Stimulated activated naive CD8-positive, alpha-beta T cell treated with anti-CD3 and anti-CD28 coated beads, Interleukin-15, Interleukin-2, amounts not matched to agents 100 U/mL and 50 U/mL, for 24 hours (primary cell): Measurements from ENCODE around the gene GLB1L.

Source experiments
- ATAC-seq: fragments of 150-1000 bp; cut with Tn5 transposase; one replicate; pipeline ENCODE4 v1.10.0; 2021
- DNase-seq: peaks from one replicate; pipeline ENCODE4 v3.0.0; 2021

GLB1L gene

GRCh38 chr2:219223831-219224610 lies 21.2 kb downstream of the GLB1L start:
- DNase-seq = no peak
- no peak for ATAC-seq

GRCh38 chr2:219221957-219222518 lies 23.2 kb downstream of the GLB1L start:
- no peak for ATAC-seq
- no peak for DNase-seq

DNA sequence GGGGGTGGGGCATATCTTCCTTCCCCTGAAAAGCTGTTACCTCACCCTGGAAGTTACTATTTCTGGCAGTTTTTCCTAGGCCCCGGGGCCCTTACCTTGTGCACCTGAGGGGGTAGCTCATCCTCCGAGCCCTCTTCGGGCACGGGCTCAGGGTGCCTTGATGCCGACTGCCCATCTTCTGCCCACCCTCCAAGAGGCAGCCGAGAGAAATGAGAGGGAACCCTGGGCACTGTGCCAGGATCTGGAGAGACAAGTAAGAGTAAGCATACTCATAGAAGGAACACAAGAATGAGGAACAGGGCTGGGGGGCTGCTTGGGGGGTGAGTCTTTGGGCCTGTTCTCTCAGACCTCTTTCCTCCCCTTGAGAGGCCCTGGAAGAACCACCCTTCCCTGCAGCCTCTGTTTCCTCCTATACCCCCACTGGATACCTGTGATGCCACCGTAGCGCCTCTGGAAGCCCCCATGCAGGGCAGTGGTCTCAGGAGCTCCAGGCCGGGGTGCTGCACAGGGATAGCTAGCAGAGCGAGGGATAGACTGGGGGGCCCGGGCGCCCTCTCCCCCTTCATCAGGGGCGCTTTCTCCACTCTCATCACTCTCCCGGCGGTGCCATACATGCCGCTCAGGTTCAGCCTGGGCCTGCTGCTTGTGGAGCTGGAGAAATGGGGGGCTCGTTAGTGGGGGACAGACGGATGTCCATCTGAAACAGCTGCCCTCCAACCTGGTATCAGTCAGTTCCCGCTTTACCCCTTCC lies 24.4 kb downstream of the GLB1L start:
- DNase-seq (no peak), ATAC-seq (no peak)

DNA sequence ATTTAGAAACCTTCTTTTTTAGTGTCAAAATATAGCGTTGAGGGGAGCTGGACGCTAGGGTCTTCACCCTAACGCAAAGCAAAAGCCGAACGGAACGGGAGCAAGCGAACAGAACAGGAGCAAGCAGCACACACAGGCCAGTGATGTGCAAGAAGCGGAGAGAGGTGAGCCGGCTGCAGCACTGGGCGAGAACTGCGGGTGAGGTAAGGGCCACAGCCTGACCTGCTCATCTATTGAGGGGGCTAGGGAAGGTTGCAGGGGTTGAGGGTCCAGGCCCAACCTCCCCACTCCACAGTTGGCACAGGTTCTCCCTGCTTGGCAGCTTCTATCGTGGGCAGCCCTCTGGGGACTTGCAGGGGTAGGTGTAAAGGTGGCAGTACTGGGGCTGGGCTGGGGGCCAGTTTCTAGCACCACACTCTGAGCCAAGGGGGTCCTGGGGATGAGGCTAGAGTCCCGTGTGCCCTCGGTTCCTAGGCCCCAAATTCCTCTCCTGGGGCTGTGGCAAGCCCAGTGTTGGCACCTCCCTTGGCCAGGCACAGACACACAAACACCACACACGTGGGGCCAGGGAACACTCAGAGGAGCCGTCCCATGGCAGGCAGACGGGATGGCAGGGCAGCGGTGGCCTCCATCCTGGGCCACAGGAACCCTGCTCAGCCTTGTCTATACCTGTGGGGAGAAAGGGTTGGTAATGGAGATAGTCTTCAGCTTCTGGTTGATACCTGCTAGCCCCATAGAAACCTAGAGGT lies 25.3 kb downstream of the GLB1L start:
- DNase-seq (no peak), ATAC-seq (no peak)

DNA sequence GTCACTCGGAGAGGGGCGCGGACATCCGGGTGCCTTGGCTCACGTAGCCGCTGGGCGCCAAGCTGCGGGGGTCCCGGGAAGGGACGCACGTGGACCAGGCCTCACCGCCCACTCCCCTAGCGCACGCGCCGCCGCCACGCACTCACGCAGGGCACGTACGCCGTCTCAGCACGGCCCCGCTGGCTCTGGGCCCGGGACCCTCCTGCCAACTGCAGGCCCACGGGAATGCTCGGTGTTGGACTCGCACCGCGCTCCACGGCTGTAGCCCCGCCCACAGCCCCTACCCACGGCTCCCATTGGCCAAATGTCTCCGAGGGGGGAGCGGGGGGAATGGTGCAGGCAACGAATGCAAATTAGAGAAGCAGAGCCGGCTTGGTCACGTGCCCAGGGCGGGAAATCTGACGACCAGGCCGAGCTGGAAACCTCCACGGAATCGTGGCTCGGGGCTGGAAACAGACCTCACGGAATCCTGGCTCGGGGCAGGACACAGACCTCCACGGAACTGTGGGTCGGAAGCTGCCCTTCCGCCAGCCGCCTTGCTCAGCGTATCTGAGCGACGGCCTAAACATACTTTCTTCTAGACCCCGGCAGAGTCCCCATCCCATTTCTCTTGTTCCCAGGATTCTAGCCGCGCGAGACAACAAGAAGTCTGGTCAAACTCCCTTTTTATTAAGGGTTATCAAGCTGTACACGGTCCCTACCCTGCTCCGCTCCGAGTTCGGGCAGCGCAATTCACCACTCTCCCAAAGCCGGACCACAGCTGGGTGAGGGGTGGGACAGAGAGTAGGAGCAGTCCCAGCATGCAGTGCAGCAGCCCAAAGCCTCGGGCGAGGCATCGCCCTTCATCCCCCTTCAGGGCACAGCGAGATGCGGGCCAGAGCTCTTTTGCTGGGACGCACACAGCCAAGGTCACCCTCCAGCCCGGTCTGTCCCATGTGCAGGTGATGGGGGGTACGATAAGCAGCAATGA lies 26.2 kb downstream of the GLB1L start, which contains the start of gene ABCB6:
Gene ABCB6 (minus strand): TSS at position 227 of the 970 bp plus-strand sequence. CDS start 285 bp downstream, outside the sequence.
- peak; percentile 90 for DNase-seq
- peak; percentile 79 for ATAC-seq

- peak; percentile 49 for DNase-seq
- ATAC-seq = peak; percentile 28
Measured at GRCh38 chr2:219218217-219218731, 27.0 kb downstream of the GLB1L start.

DNA sequence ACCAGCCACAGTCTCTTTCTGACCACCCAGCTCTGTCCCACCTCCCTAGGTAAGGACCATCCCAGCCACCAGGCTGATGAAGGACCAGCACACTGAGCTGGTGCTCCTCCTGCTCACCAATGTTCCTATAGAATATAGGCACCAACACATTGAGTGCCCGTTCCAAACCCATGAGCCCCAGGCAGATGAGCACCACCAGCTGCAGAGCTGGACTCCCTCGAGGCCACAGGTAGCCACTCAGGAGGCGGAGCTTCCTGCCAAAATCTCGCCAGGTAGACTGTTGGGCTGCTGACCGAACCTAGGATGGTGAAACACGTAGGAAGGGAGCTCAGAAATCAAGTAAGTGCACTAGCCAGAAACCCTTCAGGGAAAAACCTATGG lies 28.7 kb downstream of the GLB1L start:
- ATAC-seq (no peak), DNase-seq (no peak)

DNA sequence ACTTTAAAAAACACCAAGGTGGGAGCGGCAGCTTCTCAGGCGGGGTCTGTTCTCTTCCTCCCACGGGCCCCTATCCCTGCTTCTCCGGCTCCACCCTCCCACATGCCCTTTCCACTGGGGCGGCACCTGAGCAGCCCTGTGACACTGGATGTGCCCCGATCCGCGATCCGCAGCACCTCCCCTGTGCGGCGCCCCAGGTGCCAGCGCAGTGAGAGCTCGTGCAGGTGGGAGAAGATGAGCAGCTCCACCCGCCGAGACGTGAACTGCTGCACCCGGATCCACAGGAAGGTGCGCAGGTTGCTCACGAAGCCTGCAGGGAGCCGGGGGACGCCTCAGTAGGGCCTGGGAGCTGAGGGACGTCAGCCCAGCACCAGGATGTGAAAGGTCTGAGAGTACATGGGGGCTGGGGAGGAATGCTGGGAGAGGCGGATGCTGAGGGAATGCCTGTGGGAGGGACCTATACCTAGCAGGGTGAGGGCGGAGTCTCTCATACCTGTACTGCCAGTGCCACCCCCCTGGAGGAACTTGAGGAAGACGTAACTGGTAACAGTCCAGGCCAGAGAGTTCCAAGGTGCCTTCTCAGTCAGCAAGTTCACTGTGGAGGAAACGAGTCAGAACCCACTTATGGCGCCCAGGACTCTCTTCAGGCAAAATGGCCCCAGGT lies 29.2 kb downstream of the GLB1L start:
- DNase-seq (no peak), ATAC-seq (no peak)

- ATAC-seq (no peak), DNase-seq (no peak)
Measured at GRCh38 chr2:219214786-219215185, 30.5 kb downstream of the GLB1L start.

- ATAC-seq = no peak
- DNase-seq = no peak
Measured at GRCh38 chr2:219214141-219214540, 31.1 kb downstream of the GLB1L start.

GRCh38 chr2:219213486-219214071 lies 31.7 kb downstream of the GLB1L start:
- no peak for DNase-seq
- no peak for ATAC-seq

- DNase-seq = no peak
- ATAC-seq = no peak
Measured at GRCh38 chr2:219213026-219213415, 32.2 kb downstream of the GLB1L start.

DNA sequence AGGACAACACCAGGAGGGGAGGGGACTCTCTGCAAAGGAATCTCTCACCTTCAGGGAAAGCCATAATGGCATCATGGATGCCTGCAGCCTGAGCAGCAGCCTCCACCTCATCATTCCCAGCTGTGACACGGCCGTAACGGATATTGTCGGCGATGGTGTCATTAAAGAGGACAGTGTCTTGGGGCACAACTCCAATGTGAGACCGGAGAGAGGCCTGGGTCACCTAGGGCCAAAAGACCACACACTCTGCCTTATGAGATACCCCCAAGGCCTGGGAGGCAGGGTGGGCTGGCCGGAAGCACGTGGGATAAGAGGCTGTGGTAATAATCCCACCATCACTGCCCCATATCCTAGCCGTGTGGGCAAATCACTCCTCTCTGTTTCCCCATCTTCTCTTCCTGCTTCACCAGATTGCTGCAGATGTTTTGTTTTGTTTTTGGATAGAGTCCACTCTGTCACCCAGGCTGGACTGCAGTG lies 34.3 kb downstream of the GLB1L start:
- no peak for DNase-seq
- no peak for ATAC-seq

DNA sequence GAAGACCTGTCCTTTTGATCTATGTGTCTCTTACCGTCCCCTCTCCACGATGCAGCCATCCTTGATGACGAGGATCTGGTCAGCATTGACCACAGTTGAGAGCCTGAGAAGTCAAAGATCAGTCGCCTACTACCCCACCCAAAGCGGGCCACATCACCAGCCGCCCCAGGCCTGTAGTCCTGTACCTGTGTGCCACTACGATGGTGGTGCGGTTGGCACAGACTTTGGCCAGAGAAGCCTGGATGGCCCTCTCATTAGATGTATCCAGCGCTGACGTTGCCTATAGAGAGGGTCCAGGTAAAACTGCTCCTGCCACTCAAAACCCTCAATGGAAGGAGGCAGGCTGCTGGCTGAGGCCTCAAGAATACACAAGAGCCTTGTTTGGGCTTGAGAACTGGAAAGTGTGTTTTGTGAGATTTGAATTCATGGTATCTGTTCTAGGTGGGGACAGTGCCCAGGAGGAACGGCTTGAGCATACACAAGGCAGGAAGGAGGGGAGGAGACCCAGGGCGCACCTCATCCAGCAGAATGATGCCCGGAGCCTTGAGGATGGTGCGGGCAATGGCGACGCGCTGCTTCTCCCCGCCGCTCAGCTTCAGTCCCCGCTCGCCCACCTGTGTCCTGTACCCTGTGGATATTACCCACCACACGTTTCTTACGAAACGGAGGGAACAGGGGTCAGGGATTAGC lies 34.9 kb downstream of the GLB1L start:
- ATAC-seq (no peak), DNase-seq (no peak)

DNA sequence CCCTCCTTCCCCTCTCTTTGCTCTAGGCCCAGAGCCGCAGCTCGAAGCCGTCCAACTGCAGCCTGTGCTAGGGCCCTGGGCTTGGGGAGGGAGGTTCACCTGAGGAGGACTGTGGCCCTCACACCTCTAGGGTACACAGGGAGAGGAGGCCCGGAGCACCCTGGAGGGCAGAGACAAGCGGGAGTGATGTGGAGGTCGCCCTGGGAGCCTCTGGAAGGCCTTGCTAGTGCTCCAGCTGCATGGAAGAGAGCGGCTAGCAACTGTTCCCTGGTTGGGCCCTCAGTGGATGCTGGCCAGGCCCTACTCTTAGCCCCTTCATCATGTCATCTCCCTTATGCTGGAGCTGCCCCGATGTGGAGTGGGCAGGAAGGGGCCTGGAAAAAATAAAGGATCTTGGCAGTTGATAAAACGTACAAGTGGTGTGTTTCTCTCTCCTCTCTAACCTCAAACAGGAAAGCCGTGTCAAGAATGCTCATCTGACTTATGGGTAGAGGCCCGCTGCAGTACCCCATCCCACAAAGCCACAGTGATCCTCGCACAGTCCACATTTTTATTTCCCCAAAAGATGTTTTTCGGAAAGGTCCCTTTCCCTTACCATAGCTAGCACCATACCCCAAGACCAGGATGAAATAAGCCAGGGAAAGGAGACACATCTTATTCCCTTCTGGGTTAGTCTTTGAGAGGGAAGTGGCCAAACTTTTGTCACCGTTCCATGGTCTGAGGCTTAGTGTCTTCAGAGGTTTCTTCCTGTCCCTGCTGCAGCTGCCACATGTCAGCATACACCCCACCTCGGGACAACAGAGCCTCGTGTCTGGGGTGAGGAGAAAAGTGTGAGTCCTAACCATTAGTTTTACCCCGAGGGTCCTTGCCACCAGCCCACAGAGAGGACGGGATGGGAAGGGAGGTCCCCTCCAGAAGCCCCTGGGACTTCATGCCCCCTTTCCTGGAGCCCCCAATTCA lies 35.7 kb downstream of the GLB1L start:
- DNase-seq (no peak), ATAC-seq (no peak)

GRCh38 chr2:219207884-219208740 lies 37.1 kb downstream of the GLB1L start:
- no peak for ATAC-seq
- no peak for DNase-seq
